GM21723 (cell line): ENCODE data around the gene ENPP7.
A peak's percentile ranks its signal among the peaks of the same experiment; 100 is the strongest.

Experiments
- ATAC-seq: cut with Tn5 transposase; IDR thresholded peaks from one replicate; pipeline ENCODE4 v1.9.1; 2021; ENCODE audit warnings: mild to moderate bottlenecking, moderate library complexity; ENCODE audit not compliant: unreplicated experiment

Gene ENPP7

DNA sequence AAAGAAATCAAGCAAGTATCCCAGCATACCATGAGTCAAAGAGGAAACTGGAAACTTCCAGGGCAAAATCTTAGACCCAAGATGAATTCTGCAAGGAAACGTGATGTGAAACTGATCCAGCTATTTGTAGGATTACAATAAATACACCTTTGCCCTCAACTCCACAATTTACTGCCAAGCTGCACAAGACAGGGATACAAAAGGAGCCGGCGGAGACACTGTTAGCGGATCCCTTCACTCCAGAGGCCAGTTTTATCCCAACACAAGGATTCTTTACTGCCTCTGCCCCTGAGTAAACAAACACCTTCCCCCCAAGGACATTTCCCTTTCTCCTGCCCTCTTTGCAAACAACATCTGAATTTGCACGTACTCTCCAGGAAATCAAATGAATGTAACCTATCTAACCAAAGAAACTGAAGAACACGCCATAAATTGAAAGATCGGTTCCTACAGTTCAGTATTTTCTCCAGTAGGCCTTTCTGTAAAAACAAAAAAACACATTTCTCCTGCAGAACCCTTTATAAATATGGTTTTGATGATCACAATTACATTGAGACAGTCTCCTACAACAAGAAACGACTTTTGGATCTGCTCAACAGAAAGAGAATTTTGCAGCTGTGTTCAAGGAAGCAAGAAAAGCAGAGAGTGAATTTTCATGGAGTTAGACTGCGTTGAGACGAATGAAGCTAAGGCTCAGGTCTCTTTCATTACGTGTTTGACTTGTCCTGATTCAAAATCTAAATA is 45.8 kb downstream of the ENPP7 start:
- no peak for ATAC-seq

DNA sequence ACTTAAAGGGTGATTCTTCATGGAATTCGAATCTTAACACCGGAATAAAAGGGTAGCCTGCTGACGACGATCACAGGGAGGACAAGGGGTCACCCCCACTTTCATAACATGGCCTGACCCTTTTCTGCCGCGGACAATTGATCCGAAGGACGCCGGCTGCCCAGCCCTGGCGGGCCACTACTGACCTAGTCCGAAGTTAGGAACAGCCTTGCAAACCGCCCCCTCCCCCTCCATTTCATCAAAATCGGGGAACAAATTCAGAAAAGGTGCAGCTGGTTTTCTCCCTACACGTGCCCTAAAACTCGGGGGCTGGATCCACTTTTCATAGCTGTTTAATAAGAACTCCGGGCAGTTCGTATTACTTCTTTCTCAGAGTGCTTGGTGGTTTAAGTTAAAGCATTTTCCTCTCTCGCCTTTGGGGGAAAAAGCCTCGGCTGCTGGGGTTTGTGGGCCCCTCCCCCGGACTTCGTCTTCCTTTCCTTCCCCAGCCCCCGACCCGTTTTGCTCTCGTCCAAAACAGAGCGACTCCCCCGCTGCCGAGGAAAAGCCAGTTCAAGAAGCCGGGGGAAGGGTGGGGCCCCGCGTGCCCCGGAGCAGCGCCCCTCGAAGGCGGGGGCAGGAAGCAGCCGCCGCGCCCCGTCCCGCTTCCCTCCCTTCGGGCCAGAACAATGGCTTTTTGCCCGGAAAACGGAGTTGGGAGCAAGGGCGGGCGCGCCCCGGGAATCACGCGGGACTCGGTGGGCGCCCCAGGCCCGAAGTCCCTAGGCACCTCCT is 46.6 kb downstream of the ENPP7 start:
- peak; percentile 25 for ATAC-seq

DNA sequence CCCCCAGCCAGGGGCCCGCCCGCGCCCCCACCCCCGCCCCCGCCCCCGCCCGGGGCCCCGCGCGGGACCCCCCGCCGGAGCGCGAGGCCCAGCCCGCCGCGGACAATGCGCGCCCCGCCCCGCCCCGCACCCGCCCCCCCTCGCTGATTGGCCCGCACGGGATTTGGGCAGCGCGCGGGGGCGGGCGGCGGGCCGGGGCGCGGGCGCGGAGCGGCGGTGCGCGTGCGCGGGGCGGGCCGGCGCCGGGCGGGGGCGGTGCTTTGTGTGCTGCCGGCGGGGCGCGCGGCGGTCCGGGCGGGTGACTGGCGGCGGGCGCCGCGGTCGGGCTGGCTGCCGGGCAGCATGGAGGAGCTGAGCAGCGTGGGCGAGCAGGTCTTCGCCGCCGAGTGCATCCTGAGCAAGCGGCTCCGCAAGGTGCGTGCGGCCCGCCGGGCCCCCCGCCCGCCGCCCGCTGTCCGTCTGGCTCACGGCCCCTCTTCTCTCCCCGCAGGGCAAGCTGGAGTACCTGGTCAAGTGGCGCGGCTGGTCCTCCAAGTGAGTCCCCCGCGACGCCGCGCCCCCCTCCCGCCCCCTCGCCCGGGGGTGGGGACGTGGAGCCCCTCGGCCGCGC is 47.3 kb downstream of the ENPP7 start, which contains the start of gene CBX2:
Gene CBX2 (plus strand): TSS at position 255 of the 610 bp plus-strand sequence. CDS start 88 bp downstream, at position 343.
- peak; percentile 59 for ATAC-seq

DNA sequence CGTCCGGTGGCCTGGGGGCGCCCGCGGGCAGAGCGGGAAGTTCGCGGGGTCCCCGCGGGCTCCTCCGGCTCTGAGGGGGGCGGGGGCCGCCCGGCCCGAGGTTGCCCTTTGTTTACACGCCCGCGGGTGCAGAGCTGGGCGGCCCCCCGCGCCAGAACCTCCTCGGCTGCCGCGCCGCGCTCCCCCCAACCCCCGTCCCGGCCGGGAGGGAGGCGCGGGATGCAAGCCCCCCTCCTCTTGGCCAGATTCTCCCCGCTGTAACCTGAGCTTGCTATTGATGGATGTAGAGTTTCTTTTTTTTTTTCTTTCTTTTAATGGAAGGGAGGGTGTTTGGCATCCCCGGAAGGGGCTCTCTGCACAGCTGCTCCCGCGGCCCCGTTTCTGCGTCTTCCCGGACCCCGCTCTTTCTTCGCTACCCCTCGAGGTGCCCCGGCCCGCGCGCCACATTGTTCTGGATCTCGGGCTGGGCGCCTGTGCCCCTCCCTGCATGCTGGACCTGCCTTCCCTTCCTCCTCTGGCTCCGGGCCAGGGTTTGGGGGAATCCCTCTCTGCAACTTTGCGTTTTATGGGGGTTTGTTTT is 47.9 kb downstream of the ENPP7 start:
- ATAC-seq: no peak

DNA sequence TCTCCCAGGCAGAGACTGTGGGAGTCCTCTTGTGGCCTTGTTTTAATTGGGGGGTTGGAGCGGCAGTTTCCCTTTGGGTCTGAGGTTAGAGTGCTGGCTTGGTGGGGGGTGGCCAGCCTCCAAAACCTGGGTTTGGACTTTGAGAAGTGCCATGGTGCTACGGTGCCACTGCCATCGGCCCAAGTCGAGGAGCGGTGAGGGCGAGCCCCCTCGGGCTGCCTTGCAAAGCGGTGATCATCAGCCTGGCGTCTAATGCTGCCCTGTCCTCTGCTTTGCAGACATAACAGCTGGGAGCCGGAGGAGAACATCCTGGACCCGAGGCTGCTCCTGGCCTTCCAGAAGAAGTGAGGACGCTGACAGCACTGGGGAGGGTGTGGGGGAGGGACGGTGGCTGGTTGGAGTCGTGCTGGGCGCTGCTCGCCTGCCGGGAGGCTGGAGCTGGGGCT is 48.4 kb downstream of the ENPP7 start:
- ATAC-seq: no peak

DNA sequence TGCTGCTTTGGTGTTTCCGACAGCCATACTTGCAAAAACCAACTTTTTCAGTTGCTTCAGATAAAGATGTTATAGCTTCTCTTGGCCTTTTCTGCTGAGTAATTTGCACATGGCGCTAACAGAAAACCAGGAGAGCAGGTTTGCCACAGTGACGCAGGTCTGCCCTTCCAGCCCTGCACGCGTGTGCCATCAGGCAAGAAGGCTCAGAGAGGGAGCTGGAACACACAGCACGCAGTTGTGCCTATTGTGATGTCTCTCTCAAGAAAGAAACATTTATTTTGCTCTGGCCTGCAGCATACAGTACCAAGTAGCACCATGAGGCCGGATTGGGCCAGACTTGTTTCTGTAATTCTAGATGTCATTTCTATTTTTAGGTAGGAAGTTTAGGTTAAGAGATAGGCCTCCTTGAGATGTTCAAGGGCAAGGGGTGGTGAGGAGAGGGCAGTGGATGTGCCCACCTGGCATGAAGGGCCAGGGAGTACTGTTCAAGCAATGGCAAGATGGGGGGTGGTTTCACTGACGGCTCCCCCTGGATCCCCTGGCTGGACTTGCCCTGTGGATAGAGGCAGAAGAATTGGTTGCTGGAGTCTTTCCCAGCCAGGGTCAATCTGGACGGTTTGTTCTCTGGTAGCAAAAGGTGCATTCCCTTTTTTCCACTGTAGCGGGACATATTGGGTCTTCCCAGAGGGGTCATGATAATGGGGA is 49.1 kb downstream of the ENPP7 start:
- no peak for ATAC-seq

DNA sequence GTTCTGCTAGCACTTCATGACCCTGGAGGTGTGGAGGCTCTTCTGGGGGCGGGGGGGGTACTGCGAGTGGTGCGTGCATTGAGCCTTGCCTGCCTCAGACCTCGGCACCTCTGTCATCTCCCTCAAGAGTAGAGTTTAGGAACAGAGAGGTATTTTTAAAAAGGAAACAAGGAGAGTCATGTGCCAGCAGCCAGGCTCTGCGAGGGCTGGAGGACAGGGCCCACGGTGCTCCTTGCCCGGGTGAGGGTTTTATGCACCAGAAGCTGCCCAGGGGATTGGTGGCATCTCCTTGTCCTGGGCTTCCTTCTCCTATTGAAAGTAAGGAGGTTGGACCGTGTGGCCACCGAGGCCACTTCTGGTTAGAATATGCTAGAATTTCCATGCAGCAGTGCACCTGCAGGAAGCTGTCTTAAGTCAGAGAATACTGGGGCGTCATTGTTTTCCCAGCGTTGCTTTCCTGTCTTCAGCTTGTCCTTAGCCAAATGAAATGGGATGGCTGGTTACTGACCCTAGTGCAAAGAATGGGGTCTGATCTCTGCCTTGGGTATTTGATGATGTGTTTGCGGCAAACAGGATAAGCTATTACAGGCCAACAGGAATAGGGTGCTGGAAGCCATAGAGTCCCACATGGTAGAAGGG is 50.4 kb downstream of the ENPP7 start:
- ATAC-seq: no peak

DNA sequence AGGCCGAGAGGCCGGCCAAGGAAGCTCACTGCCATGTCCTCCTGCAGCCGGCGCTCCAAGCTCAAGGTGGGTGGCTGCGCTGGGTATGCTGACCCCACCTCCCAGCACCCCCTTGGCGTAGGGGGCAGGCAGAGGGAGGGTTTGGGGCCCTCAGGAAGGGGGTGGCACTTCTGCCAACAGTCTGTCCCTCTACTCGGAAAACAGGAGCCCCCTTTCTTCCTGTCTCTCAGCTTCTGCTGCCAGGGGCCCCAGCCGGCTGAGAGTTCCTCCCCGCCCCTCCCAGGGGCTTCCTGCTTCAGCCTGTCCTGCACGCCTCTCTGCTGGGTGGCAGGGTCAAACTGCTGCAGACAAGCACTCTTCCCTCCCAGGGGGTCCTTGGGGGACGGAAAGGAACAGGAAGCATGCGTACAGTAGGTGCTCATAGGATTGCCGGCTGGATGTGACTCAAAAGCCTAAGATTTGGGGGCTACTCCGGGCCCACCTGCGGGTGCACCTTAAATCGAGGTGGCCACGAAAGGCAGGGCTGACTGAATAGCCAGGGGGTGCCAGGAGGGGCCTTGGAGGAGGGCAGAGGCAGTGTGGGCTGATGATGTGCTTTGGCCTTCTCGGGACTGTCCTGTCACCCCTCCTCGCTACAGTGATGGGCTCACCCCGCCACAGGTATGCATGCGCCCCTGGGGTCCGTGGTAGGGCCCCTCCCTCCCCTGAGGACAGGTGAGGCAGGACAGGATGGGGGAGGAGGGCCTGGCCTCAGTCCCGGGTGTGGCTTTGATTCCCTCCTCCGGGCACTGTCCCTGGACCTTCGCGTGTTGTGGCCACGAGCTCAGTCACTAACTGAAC is 51.2 kb downstream of the ENPP7 start:
- ATAC-seq: no peak

DNA sequence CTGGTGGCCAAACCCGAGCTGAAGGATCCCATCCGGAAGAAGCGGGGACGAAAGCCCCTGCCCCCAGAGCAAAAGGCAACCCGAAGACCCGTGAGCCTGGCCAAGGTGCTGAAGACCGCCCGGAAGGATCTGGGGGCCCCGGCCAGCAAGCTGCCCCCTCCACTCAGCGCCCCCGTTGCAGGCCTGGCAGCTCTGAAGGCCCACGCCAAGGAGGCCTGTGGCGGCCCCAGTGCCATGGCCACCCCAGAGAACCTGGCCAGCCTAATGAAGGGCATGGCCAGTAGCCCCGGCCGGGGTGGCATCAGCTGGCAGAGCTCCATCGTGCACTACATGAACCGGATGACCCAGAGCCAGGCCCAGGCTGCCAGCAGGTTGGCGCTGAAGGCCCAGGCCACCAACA is 53.1 kb downstream of the ENPP7 start:
- ATAC-seq: no peak

DNA sequence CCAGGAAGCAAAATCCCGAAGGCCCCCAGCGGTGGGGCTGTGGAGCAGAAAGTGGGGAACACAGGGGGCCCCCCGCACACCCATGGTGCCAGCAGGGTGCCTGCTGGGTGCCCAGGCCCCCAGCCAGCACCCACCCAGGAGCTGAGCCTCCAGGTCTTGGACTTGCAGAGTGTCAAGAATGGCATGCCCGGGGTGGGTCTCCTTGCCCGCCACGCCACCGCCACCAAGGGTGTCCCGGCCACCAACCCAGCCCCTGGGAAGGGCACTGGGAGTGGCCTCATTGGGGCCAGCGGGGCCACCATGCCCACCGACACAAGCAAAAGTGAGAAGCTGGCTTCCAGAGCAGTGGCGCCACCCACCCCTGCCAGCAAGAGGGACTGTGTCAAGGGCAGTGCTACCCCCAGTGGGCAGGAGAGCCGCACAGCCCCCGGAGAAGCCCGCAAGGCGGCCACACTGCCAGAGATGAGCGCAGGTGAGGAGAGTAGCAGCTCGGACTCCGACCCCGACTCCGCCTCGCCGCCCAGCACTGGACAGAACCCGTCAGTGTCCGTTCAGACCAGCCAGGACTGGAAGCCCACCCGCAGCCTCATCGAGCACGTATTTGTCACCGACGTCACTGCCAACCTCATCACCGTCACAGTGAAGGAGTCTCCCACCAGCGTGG is 53.7 kb downstream of the ENPP7 start:
- ATAC-seq: no peak

DNA sequence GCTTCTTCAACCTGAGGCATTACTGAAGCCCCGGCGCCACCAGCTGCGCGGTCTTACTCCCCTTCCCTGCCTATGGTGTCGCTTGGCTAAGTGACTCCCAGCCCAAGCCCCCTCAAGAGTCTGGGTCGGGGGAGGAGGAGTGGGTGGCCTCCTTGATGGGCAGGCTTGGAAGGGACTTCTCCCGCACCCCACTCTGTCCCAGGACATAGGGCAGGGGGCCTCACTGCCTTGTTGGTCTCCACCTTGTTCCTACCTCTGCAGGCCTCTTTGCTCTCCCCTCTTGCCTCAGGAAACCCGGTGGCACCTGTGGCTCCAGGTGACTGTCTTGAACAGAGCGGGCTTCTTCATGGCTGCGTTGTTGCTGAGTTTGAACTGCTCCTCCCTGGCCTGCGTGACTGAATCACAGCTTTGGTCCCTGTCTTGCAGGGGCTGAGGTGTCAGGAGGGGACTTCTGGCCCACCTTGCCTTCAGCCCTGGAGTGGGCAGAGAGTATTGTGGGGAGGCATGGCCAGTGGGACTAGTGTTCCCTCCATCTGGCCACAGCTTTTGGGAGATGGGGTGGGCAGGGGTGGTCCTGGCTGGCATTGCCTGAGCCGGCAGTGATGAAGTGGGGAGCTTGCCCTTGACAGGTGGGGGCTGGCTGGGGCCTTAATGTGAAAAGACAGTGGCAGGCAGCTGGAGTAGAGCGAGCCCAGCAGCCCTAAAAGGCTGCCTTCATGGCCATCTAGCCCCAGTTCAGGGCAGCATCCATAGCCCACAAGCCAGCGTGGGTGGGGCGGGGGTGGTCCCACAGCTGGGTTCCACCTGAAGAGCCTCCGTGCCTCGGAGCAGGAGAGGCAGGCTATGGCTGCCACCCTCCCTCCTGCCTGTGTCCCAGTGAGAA is 54.5 kb downstream of the ENPP7 start:
- no peak for ATAC-seq

DNA sequence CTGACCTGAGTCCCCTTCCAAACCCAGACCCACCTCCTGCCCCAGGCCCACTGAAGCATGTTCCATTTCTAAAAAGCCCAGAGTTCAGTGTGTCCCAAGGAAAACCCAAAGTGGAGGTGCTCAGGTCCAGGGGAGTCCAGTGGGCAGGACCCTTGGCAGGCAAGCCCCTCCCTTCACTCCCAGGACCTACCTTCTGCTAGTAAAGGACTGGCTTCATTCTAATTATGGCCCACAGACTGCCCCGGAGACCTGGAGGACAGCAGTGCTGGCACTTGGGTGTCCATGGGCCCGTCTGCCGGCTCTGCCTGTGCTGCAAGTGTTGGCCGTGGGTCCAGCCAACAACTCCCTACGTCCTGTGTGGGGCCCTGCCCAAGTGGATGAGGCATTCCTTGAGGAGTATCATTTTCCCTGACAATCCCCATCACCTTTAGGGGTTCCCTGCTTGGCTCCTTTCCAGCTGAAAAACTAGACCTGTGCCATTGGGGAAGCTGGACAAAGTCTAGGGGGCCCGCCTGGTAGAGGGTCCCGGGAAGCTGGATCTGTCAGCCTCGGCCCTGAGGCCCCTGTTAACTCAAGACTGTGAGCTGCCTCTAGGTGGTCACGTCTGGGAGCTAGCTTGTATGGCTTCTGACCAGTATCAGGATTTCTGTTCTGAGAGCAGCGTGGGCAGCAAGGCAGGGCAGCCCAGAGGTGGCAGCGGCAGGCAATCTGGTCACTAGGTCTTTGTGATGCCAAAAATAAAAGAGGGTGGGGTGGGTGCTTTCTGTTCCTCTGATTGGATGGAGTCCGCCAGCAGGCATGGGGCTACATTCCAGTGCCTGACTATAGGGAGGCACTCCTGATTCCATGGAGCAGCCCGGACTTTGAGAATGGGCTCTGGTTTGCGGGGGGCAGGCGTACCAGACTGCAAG is 55.4 kb downstream of the ENPP7 start:
- no peak for ATAC-seq

DNA sequence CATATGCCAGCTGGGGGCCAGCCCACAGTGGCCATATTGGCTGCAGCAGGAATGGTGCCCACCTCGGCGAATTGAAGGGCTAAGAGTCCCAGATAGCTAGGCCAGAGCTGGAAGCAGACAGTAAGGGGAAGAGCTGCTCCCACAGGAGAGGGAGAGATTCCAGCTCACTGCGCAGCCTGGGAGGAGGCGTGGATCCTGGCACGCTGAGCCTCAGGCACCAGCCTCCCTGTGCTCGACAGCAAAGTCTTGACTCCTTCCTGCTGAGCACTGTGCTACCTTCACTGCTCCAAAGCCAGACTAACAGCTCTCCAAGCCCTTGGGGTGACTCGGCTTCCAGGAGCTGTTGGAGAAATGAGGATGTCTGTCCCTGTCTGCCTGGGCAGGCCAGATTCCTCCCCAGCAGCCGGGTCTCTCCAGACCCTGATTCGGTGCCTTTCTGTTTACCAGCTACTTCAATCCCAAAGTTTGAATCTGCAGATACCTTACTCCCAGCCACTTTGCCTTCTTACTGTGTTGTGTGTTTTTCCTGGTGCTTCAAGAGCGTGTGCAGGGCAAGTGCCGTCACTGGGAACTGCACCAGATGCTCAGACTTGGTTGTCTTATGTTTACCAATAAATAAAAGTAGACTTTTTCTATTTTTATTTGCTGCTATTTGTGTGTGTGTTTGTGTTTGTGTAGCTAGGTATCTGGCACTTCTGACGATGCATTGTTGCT is 56.3 kb downstream of the ENPP7 start:
- ATAC-seq: no peak

DNA sequence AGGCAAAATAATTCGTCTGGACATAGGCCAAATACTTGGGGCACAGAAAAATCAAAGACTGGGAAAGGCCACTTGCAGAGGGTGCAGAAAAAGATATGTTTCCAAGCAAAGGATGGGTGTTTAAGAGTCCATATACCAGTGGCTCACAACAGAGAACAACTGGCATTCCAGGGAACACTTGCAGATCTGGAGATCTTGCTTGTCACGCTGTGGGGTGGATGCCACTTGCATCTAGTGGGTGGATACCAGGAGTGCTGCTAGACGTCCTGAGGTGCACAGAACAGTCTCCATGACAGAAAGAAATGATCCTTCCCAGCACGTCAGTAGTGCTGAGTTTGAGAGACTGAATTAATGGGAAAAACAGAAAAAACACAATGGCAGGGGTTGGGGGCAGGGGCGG is 57.7 kb downstream of the ENPP7 start:
- ATAC-seq: no peak

DNA sequence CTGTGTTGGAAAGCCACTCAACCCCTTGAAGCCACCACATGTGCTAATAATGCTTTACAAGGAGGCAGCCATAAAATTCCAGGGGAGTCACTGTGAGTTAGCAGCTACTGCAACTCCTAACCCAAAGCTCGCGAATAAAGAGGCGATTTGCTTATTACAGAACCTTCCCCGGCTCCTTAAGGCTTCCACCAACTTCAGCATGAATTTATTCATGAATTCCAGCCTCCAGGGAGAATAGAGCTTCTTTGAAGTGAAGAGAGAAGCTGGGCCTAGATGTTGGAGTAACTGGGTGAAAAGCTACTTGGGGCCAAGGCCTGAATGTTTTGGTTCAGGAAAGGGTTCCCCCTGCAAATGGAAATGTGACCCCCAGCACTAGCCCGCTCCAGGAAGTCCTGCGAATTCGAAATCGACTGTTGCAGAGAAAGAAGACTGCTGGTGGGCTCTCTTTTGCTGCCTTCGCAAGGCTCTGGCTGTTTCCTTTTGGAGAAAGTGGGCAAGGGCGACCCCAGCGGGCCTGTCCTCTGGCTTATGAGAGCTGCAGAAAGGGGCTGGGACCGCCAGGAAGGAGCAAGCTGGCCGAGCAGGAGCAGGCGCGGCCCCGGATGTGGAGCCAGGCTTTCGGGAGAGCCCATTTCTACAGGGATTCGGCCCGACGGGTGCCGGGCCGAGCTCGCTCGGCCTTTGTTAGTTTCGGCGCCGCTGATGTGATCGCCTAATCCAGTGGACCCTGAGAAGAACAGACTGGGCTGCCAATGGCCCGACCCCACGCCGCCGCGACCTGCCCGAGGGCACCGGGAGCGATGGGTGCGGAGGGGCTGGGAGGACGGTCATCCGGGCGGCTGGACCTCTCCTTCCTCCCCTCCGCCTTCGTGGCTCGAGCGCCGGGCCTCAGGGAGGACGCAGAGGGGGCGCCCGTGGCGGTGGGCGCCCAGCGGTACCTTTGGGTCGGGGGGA is 58.5 kb downstream of the ENPP7 start:
- no peak for ATAC-seq
